Measurements from ENCODE around the gene CCT5. TPM values are rescaled to one million over a fixed set of nuclear protein-coding genes. Genes with fewer than 3 reads are reported as not detected.

The CCT5 gene
- polyA plus RNA-seq, 4 donors = 152 to 270 (median 258) TPM

Other genes starting within 250 kb of the CCT5 start
- 10 to 100 TPM; 20.2 to 23.8 (median 21.9) TPM for gene ATPSCKMT, start 392 bp upstream of the CCT5 start, polyA plus RNA-seq (ENCODE audit: insufficient read length in 4 of 4)
- 10 to 100 TPM; 32.1 to 47.4 (median 41.2) TPM for gene CMBL, start 57.6 kb downstream of the CCT5 start, polyA plus RNA-seq (ENCODE audit: insufficient read length in 4 of 4)
- gene MARCHF6, start 103.4 kb downstream of the CCT5 start, polyA plus RNA-seq (ENCODE audit: insufficient read length in 4 of 4) = 100 to 1,000 TPM; 153 to 197 (median 192) TPM
- gene ROPN1L, start 191.6 kb downstream of the CCT5 start, polyA plus RNA-seq (ENCODE audit: insufficient read length in 4 of 4) = under 1 TPM; 0.12 to 0.89 (median 0.68) TPM